ENCODE measurements around the gene SREK1.

Gene SREK1

DNA sequence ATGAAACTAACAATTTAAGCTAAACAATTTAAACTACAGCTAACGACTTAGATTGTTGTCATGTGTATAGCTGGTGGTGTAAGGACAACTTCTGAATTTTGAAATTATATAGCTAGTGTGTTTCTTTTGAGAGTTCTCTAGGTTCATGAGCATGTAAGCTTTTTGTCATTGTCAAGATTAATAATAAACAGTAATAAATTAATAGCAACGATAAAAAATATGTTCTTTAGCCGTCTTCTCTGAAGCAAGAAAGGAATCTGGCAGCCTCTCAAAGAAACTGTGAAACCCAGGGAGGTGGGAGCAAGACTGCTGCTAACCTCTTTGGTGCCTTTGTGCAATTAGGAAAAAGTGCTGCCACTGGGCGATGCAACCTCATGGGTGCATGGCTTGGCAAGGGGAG is 59.4 kb downstream of the SREK1 start:
- no peak for DNase-seq (ENCODE audit: extremely low spot score)
- TF ChIP-seq SP1 (IDR thresholded peaks at IDR 0.05) (no peak), FOXM1 (IDR thresholded peaks at IDR 0.05; ENCODE audit: borderline replicate concordance) (no peak), ZNF384 (IDR thresholded peaks at IDR 0.05) (no peak), ELF4 (IDR thresholded peaks at IDR 0.05) (no peak), L3MBTL2 (conservative IDR thresholded peaks at IDR 0.05) (no peak), HDGF (IDR thresholded peaks at IDR 0.05; ENCODE audit: borderline replicate concordance) (no peak), FOXA1 (IDR thresholded peaks at IDR 0.05) (no peak), BHLHE40 (IDR thresholded peaks at IDR 0.05; ENCODE audit: borderline replicate concordance) (no peak), LEF1 (IDR thresholded peaks at IDR 0.05; ENCODE audit: borderline replicate concordance) (no peak), TARDBP (IDR thresholded peaks at IDR 0.05) (no peak), NFRKB (IDR thresholded peaks at IDR 0.05) (no peak), CTBP1 (IDR thresholded peaks at IDR 0.05; ENCODE audit: borderline replicate concordance) (no peak), ARNT (IDR thresholded peaks at IDR 0.05) (no peak), SUZ12 (IDR thresholded peaks at IDR 0.05) (no peak), FOXK2 (IDR thresholded peaks at IDR 0.05) (no peak)
- TF ChIP-seq, protein P1, sequence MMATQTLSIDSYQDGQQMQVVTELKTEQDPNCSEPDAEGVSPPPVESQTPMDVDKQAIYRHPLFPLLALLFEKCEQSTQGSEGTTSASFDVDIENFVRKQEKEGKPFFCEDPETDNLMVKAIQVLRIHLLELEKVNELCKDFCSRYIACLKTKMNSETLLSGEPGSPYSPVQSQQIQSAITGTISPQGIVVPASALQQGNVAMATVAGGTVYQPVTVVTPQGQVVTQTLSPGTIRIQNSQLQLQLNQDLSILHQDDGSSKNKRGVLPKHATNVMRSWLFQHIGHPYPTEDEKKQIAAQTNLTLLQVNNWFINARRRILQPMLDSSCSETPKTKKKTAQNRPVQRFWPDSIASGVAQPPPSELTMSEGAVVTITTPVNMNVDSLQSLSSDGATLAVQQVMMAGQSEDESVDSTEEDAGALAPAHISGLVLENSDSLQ (IDR thresholded peaks at IDR 0.05): no peak
- CTCF ChIA-PET: interaction anchor here (0.7 kb wide), 1 partner anchor 16 kb away, joined by 6 read pairs; no protein-coding TSS in a partner anchor
- POLR2A ChIA-PET: no interaction called here

DNA sequence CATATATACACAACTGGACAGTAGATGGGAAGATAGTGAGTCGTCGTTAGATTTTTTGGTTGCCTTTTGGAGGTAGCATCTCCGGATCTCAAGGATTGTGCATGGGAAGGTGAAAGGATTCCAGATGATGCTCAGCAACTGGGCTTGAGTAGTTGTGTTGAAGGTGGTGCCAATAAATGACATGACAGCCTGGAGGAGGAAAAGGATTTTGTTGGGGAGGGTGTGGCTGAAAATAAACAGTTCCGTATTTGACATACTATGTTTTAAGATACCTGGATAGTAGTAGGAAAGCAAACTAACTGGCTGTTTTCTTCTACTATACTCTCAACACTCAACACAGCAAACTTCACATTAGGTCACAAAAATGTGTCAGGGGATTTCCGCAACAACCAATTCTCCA is 62.4 kb downstream of the SREK1 start:
- ChIA-PET POLR2A (no interaction called here), CTCF (no interaction called here)
- TF ChIP-seq ELF4 (IDR thresholded peaks at IDR 0.05): no peak
- TF ChIP-seq, protein P1 (IDR thresholded peaks at IDR 0.05): no peak
- no peak for TF ChIP-seq CTBP1 (IDR thresholded peaks at IDR 0.05; ENCODE audit: borderline replicate concordance)
- DNase-seq (ENCODE audit: extremely low spot score): no peak

DNA sequence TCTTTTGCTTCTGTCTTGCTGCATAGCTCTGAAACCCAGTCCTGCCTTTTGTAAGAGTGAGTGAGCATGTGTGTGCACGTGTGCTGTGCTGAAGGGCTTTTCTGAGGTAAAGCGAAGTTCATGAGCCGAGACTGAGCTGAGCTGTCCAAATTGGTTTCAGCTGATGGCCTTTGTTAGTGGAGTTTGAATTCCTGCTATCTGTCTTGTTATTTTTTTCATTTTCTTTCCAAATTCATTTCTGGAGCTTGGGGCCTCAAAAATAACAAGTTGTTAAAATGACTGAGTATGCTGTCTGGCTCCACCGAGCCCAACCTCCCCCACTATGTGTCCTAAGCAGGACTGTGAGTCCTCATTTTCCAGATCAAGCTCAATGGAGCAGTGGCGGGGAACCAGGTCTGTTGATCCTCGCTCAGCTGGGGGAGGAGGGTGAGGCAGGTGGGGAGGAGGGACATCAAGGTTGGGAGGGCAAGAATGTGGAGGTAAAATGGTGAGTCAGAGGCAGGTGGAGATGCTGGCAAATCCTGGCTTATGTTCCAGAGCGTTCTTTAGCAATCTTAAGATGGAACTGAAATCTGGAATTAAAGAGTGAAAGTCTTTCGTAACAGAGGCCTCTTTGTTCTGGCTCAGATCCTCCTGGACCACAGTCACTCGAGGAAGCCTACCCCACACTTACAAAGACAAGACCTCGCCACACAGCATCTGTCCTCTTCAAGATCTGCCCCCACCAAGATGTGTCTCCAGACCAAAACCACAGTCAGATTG is 63.9 kb downstream of the SREK1 start:
- no peak for DNase-seq (ENCODE audit: extremely low spot score)
- TF ChIP-seq HDGF (IDR thresholded peaks at IDR 0.05; ENCODE audit: borderline replicate concordance) (no peak), NFRKB (IDR thresholded peaks at IDR 0.05) (no peak), FOXK2 (IDR thresholded peaks at IDR 0.05) (no peak), SUZ12 (IDR thresholded peaks at IDR 0.05) (no peak), TARDBP (IDR thresholded peaks at IDR 0.05) (no peak)
- ChIA-PET CTCF (no interaction called here), POLR2A (no interaction called here)

DNA sequence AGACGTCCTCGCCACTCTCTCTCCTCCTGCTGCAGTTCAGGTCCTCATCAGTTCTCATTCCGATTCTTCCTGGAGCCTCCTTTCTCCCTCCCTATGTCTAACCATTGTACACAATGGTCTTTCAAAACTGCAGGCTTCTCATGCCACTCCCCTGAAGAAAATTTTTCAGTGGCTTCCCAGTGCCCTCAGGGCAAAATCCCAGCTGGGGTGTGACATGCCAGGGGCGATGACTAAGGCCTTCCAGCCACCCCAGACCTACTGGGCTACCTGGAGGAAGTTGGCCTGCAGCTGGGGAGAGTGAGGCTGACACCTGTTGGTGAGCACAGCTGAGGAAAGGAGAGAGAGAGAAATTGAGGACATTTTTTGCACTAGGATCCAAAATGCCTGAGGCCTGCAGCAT is 65.2 kb downstream of the SREK1 start:
- CTCF ChIA-PET: no interaction called here
- no peak for DNase-seq (ENCODE audit: extremely low spot score)
- TF ChIP-seq SP1 (IDR thresholded peaks at IDR 0.05) (no peak), TARDBP (IDR thresholded peaks at IDR 0.05) (no peak), NFRKB (IDR thresholded peaks at IDR 0.05) (no peak), CTBP1 (IDR thresholded peaks at IDR 0.05; ENCODE audit: borderline replicate concordance) (no peak), LEF1 (IDR thresholded peaks at IDR 0.05; ENCODE audit: borderline replicate concordance) (no peak), HDGF (IDR thresholded peaks at IDR 0.05; ENCODE audit: borderline replicate concordance) (no peak), ARNT (IDR thresholded peaks at IDR 0.05) (no peak), FOXK2 (IDR thresholded peaks at IDR 0.05) (no peak), ZNF384 (IDR thresholded peaks at IDR 0.05) (no peak), ELF4 (IDR thresholded peaks at IDR 0.05) (no peak), FOXM1 (IDR thresholded peaks at IDR 0.05; ENCODE audit: borderline replicate concordance) (no peak)
- TF ChIP-seq, protein P1 (IDR thresholded peaks at IDR 0.05): no peak
- POLR2A ChIA-PET: no interaction called here

DNA sequence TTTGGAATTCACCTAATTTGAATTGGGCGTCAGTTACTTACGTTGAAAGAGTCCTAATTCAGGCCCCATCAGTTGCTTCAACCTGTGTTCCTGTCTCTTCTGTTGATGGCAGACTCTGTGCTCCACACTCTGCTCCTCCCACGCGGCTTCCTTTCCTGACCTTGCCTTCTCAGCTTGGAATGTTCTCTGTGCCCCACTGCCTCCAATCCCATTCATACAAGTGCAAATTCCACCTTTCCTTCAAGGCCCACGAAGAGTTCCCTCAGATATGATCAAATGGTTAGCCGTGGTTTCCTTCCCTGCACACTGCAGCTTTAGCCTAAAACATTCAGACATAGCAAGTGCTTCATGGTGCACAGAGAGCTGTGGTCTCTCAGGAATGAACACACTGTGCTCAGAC is 65.7 kb downstream of the SREK1 start:
- ChIA-PET POLR2A (no interaction called here), CTCF (no interaction called here)
- no peak for TF ChIP-seq ELF4 (IDR thresholded peaks at IDR 0.05)
- no peak for TF ChIP-seq FOXA1 (IDR thresholded peaks at IDR 0.05)
- TF ChIP-seq FOXM1 (IDR thresholded peaks at IDR 0.05; ENCODE audit: borderline replicate concordance): no peak
- TF ChIP-seq SP1 (IDR thresholded peaks at IDR 0.05): no peak
- TF ChIP-seq BHLHE40 (IDR thresholded peaks at IDR 0.05; ENCODE audit: borderline replicate concordance): no peak
- TF ChIP-seq LEF1 (IDR thresholded peaks at IDR 0.05; ENCODE audit: borderline replicate concordance): no peak
- TF ChIP-seq FOXK2 (IDR thresholded peaks at IDR 0.05): no peak
- TF ChIP-seq TARDBP (IDR thresholded peaks at IDR 0.05): no peak
- no peak for DNase-seq (ENCODE audit: extremely low spot score)

DNA sequence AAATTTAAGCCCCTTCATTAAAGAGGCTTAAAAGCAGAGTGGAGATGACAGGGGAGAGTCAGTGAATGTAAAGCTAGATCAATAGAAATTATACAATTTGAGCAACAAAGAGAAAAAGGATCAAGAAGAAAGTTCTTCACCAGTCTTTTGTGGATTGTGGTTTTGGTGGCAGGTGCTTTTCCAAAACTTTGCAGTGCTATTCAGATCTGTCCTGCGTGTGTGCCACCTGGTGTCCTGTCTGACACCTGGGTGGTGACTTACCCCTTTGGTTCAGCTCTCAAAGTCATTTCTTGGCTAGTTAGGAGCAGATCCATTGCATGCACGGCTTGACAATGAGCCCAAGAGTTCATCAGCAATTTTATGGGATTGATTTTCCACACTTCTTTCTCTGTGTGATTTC is 69.4 kb downstream of the SREK1 start:
- POLR2A ChIA-PET: no interaction called here
- no peak for DNase-seq (ENCODE audit: extremely low spot score)
- TF ChIP-seq L3MBTL2 (conservative IDR thresholded peaks at IDR 0.05) (no peak), FOXK2 (IDR thresholded peaks at IDR 0.05) (no peak), CTBP1 (IDR thresholded peaks at IDR 0.05; ENCODE audit: borderline replicate concordance) (no peak), NFRKB (IDR thresholded peaks at IDR 0.05) (no peak), SUZ12 (IDR thresholded peaks at IDR 0.05) (no peak), SP1 (IDR thresholded peaks at IDR 0.05) (no peak), ARNT (IDR thresholded peaks at IDR 0.05) (no peak), BHLHE40 (IDR thresholded peaks at IDR 0.05; ENCODE audit: borderline replicate concordance) (no peak), FOXM1 (IDR thresholded peaks at IDR 0.05; ENCODE audit: borderline replicate concordance) (no peak), ZNF384 (IDR thresholded peaks at IDR 0.05) (no peak), TARDBP (IDR thresholded peaks at IDR 0.05) (no peak), FOXA1 (IDR thresholded peaks at IDR 0.05) (no peak), LEF1 (IDR thresholded peaks at IDR 0.05; ENCODE audit: borderline replicate concordance) (no peak), ELF4 (IDR thresholded peaks at IDR 0.05) (no peak), HDGF (IDR thresholded peaks at IDR 0.05; ENCODE audit: borderline replicate concordance) (no peak)
- TF ChIP-seq, protein P1 (IDR thresholded peaks at IDR 0.05): no peak
- CTCF ChIA-PET: no interaction called here

Data from HEK293T (cell line).